WTC11 (cell line): ENCODE measurements around the gene ARID4B. TPM values are rescaled to one million over a fixed set of nuclear protein-coding genes. Genes with fewer than 3 reads are reported as not detected.
A peak's percentile ranks its signal among the peaks of the same experiment; 100 is the strongest.

Experiments
- ATAC-seq: fragments of 200-7000 bp; cut with Tn5 transposase; 2 replicates; pipeline ENCODE4 v1.10.0; 2021; ENCODE audit warnings: mild to moderate bottlenecking, moderate library complexity
- CTCF ChIA-PET: fragments of 300-600 bp; sonication (Branson Sonifier 250); formaldehyde crosslinking; loops from one replicate; lab custom pipeline; 2021; ENCODE audit warnings: antibody characterized with exemption; lab: Charles Lee
- POLR2A ChIA-PET: fragments of 350-600 bp; sonication (Branson Sonifier 250); formaldehyde crosslinking; loops from one replicate; lab custom pipeline; 2021; ENCODE audit warnings: antibody characterized with exemption; lab: Charles Lee
- DNase-seq: peaks from one replicate; pipeline ENCODE4 v3.0.0; 2021; ENCODE audit warnings: low spot score
- H3K27ac Mint-ChIP-seq: 2 replicates; pipeline ENCODE4 v1.8.0; 2021; ENCODE audit warnings: mixed read lengths
- H3K27me3 Mint-ChIP-seq: 2 replicates; pipeline ENCODE4 v1.8.0; 2021; ENCODE audit warnings: low read depth, mild to moderate bottlenecking, moderate library complexity, mixed read lengths
- H3K36me3 Mint-ChIP-seq: 2 replicates; pipeline ENCODE4 v1.8.0; 2021; ENCODE audit warnings: mixed read lengths
- H3K4me1 Mint-ChIP-seq: 2 replicates; pipeline ENCODE4 v1.8.0; 2022; ENCODE audit warnings: mixed read lengths
- H3K4me3 Mint-ChIP-seq: 2 replicates; pipeline ENCODE4 v1.8.0; 2021; ENCODE audit warnings: mild to moderate bottlenecking, moderate library complexity, mixed read lengths
- H3K9me3 Mint-ChIP-seq: 2 replicates; pipeline ENCODE4 v1.8.0; 2021; ENCODE audit warnings: mixed read lengths
- ATF1 ChIP-seq: sonication (generic); formaldehyde crosslinking; IDR thresholded peaks from 2 replicates; pipeline ENCODE4 v1.8.1; 2023; ENCODE audit warnings: mild to moderate bottlenecking, moderate library complexity, missing genetic modification reagents
- ATF2 ChIP-seq: sonication (generic); formaldehyde crosslinking; IDR thresholded peaks from 2 replicates; pipeline ENCODE4 v1.8.1; 2022; ENCODE audit warnings: low read depth, missing genetic modification reagents, borderline replicate concordance
- ATF6 ChIP-seq: sonication (generic); formaldehyde crosslinking; IDR thresholded peaks from 2 replicates; pipeline ENCODE4 v1.8.1; 2023; ENCODE audit warnings: mild to moderate bottlenecking, missing genetic modification reagents
- CBFB ChIP-seq: sonication (generic); formaldehyde crosslinking; IDR thresholded peaks from 2 replicates; pipeline ENCODE4 v1.8.1; 2022; ENCODE audit warnings: mild to moderate bottlenecking, low read depth, missing genetic modification reagents
- CREM ChIP-seq: sonication (generic); formaldehyde crosslinking; IDR thresholded peaks from 2 replicates; pipeline ENCODE4 v1.8.1; 2022; ENCODE audit warnings: mild to moderate bottlenecking, missing genetic modification reagents, moderate library complexity
- GABPB1 ChIP-seq: sonication (generic); formaldehyde crosslinking; IDR thresholded peaks from 2 replicates; pipeline ENCODE4 v1.8.1; 2023; ENCODE audit warnings: mild to moderate bottlenecking, missing genetic modification reagents
- GTF2I ChIP-seq: fragments of 250-450 bp; sonication (Bioruptor Pico); conservative IDR thresholded peaks from 2 replicates; pipeline ENCODE4 v1.4.0; 2021; ENCODE audit warnings: mild to moderate bottlenecking
- IRF2 ChIP-seq: sonication (generic); formaldehyde crosslinking; IDR thresholded peaks from 2 replicates; pipeline ENCODE4 v1.8.0; 2022; ENCODE audit warnings: low read depth, missing genetic modification reagents, borderline replicate concordance
- JAZF1 ChIP-seq: fragments of 250-450 bp; sonication (Bioruptor Pico); IDR thresholded peaks from 2 replicates; pipeline ENCODE4 v1.9.0; 2021; ENCODE audit warnings: moderate library complexity, mild to moderate bottlenecking, inconsistent platforms
- MXD4 ChIP-seq: fragments of 250-450 bp; sonication (Bioruptor Pico); IDR thresholded peaks from 2 replicates; pipeline ENCODE4 v1.8.0; 2021; ENCODE audit warnings: mild to moderate bottlenecking, moderate library complexity, borderline replicate concordance
- MYBL2 ChIP-seq: sonication (generic); formaldehyde crosslinking; IDR thresholded peaks from 2 replicates; pipeline ENCODE4 v1.8.1; 2023; ENCODE audit warnings: mild to moderate bottlenecking, moderate library complexity, missing genetic modification reagents
- NFYB ChIP-seq: sonication (generic); formaldehyde crosslinking; conservative IDR thresholded peaks from 2 replicates; pipeline ENCODE4 v1.8.0; 2022; ENCODE audit warnings: low read depth, missing genetic modification reagents
- OVOL2 ChIP-seq: fragments of 250-450 bp; sonication (Bioruptor Pico); IDR thresholded peaks from 2 replicates; pipeline ENCODE4 v1.9.0; 2021; ENCODE audit warnings: mild to moderate bottlenecking, borderline replicate concordance
- PREB ChIP-seq: sonication (generic); formaldehyde crosslinking; IDR thresholded peaks from 2 replicates; pipeline ENCODE4 v1.8.1; 2022; ENCODE audit warnings: mild to moderate bottlenecking, missing genetic modification reagents, moderate library complexity, borderline replicate concordance
- TEAD4 ChIP-seq: sonication (generic); formaldehyde crosslinking; IDR thresholded peaks from 2 replicates; pipeline ENCODE4 v1.8.0; 2022; ENCODE audit warnings: mild to moderate bottlenecking, missing genetic modification reagents
- ZNF219 ChIP-seq: sonication (generic); formaldehyde crosslinking; IDR thresholded peaks from 2 replicates; pipeline ENCODE4 v1.8.0; 2023; ENCODE audit warnings: missing genetic modification reagents, mild to moderate bottlenecking, borderline replicate concordance
- ZNF232 ChIP-seq: sonication (generic); formaldehyde crosslinking; IDR thresholded peaks from 2 replicates; pipeline ENCODE4 v1.8.0; 2022; ENCODE audit warnings: mild to moderate bottlenecking, missing genetic modification reagents
- ZNF263 ChIP-seq: sonication (generic); formaldehyde crosslinking; IDR thresholded peaks from 2 replicates; pipeline ENCODE4 v1.8.1; 2022; ENCODE audit warnings: low read depth, mild to moderate bottlenecking, moderate library complexity, missing genetic modification reagents
- ZNF532 ChIP-seq: fragments of 250-450 bp; sonication (Bioruptor Pico); IDR thresholded peaks from 2 replicates; pipeline ENCODE4 v1.9.0; 2021; ENCODE audit warnings: mild to moderate bottlenecking, borderline replicate concordance
- ZSCAN18 ChIP-seq: fragments of 250-450 bp; sonication (Bioruptor Pico); IDR thresholded peaks from 2 replicates; pipeline ENCODE4 v2.1.2; 2022; ENCODE audit warnings: mild to moderate bottlenecking, moderate library complexity
- total RNA-seq: library from RNA; stranded (reverse); gene quantifications from 3 replicates; pipeline ENCODE4 v1.2.3, GENCODE V29; 2021
- TF ChIP-seq, protein P1 (sequence below): sonication (generic); formaldehyde crosslinking; conservative IDR thresholded peaks from 2 replicates; pipeline ENCODE4 v1.8.1; 2022; ENCODE audit warnings: mild to moderate bottlenecking, missing genetic modification reagents
- TF ChIP-seq, protein P2 (sequence below): sonication (generic); formaldehyde crosslinking; IDR thresholded peaks from 2 replicates; pipeline ENCODE4 v1.8.1; 2023; ENCODE audit warnings: mild to moderate bottlenecking, missing genetic modification reagents

ARID4B gene
- total RNA-seq, 1 experiment from 2014 or later, result 35.7 TPM

DNA sequence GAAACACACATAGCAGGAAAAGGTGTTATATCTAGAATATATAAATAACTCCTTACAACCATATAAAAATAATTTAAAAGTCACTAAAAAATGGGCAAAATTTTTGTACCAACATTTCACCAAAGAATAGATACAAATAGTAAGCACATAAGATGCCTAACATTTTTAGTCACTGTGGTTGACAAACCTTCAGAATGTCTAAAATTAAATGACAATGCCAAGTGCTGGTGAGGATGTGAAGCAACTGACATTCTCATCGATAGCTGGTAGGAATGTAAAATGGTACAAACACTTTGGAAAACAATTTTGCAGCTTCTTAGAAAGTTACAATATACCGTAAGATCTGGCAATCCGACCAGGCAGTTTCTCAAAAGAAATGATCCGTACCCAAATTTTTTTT lies 185.0 kb downstream of the ARID4B start:
- CTCF ChIA-PET, result no interaction called here
- Mint-ChIP-seq H3K36me3 (peaks cover 75% of the 10 kb centered on the region), H3K27ac (no peak overlapping the region), H3K9me3 (peaks cover 3% of the 10 kb centered on the region; the same call in 1 of the 2 replicates), H3K4me3 (no peak overlapping the region), H3K27me3 (no peaks in the 10 kb centered on the region), H3K4me1 (no peaks in the 10 kb centered on the region)
- TF ChIP-seq MXD4 (CRISPR knock-in tag) (no peak), ATF2 (CRISPR knock-in tag) (no peak), OVOL2 (no peak), PREB (CRISPR knock-in tag) (no peak), ATF6 (no peak), TEAD4 (no peak), CBFB (CRISPR knock-in tag) (no peak), CREM (CRISPR knock-in tag) (no peak), ZNF219 (CRISPR knock-in tag) (no peak), NFYB (CRISPR knock-in tag) (no peak), ZNF232 (no peak)
- TF ChIP-seq, protein P1, sequence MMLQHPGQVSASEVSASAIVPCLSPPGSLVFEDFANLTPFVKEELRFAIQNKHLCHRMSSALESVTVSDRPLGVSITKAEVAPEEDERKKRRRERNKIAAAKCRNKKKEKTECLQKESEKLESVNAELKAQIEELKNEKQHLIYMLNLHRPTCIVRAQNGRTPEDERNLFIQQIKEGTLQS (CRISPR knock-in tag), result no peak
- TF ChIP-seq, protein P2, sequence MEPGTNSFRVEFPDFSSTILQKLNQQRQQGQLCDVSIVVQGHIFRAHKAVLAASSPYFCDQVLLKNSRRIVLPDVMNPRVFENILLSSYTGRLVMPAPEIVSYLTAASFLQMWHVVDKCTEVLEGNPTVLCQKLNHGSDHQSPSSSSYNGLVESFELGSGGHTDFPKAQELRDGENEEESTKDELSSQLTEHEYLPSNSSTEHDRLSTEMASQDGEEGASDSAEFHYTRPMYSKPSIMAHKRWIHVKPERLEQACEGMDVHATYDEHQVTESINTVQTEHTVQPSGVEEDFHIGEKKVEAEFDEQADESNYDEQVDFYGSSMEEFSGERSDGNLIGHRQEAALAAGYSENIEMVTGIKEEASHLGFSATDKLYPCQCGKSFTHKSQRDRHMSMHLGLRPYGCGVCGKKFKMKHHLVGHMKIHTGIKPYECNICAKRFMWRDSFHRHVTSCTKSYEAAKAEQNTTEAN (CRISPR knock-in tag), result no peak
- no peak for ATAC-seq
- DNase-seq, result no peak
- POLR2A ChIA-PET, result no interaction called here

DNA sequence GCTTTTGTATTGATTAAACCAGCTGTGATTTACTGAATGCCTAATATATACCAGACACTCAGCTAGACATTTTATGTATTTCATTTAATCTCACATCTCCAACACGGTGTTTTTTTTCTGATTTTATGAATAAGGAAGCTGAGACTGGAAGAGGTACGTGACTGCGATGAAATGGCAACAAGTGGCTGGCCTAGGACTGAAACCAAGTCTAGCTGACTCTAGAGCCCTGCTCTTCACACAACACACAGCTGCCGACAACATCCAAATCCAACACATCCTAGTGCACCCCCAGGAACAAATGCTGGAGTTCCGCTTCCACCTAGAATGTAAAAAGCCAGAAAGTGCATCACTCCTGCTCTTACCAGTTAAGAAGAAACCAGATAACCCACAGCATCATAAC lies 188.7 kb downstream of the ARID4B start:
- Mint-ChIP-seq H3K27ac (0 out of 2 replicates have a peak overlapping the region, but pooled peaks have one; percentile 33), H3K9me3 (peaks cover 3% of the 10 kb centered on the region; the same call in 1 of the 2 replicates), H3K36me3 (peaks cover 80% of the 10 kb centered on the region), H3K27me3 (no peaks in the 10 kb centered on the region), H3K4me3 (no peak overlapping the region), H3K4me1 (no peaks in the 10 kb centered on the region)
- DNase-seq (no peak), ATAC-seq (no peak)
- CTCF ChIA-PET, result interaction anchor here (0.7 kb wide), 1 partner anchor 36 kb away, joined by 3 read pairs; no protein-coding TSS in a partner anchor
- POLR2A ChIA-PET, result no interaction called here
- TF ChIP-seq MYBL2 (CRISPR knock-in tag) (no peak), ZSCAN18 (CRISPR knock-in tag) (no peak), GTF2I (no peak), ZNF263 (CRISPR knock-in tag) (no peak), ATF1 (CRISPR knock-in tag) (no peak), JAZF1 (no peak), IRF2 (no peak), NFYB (CRISPR knock-in tag) (no peak), GABPB1 (CRISPR knock-in tag) (no peak), ZNF532 (no peak)
- TF ChIP-seq, protein P1 (CRISPR knock-in tag), result no peak
